Measurements from ENCODE around the gene KLF8. TPM values are rescaled to one million over a fixed set of nuclear protein-coding genes. Genes with fewer than 3 reads are reported as not detected.

The KLF8 gene
- total RNA-seq, 1 donor from 2014 or later: 7.2 TPM

DNA sequence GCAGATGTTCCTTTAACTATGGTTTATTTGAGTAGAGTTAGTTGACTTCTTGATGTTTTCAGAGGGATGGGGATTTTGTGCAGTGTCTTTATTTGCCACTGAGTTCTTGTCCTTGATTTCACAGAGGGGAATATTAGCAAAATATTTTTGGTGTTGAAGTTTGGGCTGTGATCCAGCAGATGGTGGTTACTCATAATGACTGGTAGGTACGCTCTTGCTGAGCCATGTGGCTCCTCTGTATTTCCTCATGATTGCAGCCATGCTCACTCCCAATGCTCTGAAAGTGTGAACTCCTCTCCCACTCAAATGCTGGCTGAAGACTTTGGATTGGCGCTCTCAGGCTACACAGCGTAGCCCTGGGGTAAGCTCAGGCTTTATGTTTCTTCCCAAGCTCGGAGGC, 77.7 kb downstream of the KLF8 start:
- DNase-seq (ENCODE audit: low spot score): no peak

DNA sequence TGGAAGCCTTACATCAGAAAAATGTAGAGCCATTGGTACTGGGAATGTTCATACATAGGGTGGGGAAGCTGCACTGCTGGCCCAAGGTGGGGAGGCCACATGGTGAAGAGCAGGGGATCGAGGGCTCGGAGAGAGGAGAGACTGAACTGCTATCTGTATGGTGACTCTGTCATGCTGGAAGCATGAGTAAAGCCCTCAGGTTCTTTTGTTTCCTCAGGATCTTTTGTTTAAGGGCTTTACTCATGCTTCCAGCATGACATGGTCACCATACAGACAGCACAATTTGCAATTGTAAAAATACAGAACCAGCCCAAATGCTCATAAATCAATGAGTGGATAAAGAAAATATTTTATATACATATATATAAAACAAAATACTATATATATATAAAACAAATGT, 78.4 kb downstream of the KLF8 start:
- DNase-seq (ENCODE audit: low spot score): no peak

DNA sequence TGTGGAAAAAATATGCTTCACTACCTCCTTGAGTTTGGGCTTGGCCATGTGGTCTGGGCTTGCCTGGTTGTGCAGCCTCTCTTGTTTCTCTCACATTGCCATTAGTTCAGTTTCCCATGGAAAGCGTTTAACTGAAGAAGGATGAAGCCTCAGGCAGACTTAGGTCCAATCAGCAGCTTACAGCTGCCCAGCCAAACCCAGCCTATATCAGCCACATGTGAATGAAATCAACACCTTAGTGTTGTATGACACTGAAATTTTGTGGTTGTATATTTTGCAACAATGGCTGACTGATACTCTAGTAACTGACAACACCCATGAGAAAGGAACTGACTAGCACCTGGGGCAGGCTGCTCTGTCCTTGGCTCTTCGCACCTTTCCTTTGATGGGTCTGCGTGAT, 81.2 kb downstream of the KLF8 start:
- DNase-seq (ENCODE audit: low spot score): no peak

DNA sequence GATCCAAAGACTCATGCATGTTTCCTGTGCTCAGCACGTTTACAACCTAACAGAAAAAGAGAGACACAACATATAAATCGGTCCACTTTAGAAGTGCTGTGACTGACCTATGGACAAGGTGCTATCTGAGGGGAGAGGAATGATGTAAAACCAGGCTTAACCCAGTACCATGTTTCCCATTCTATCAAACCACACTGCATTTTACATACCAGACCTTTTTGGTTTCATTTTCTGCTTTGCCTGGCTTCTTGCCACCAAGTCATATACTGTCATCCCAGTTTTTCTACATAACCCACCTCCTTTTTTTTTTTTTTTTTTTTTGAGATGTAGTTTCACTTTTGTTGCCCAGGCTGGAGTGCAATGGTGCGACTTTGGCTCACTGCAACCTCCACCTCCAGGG, 82.2 kb downstream of the KLF8 start:
- DNase-seq (ENCODE audit: low spot score): no peak

DNA sequence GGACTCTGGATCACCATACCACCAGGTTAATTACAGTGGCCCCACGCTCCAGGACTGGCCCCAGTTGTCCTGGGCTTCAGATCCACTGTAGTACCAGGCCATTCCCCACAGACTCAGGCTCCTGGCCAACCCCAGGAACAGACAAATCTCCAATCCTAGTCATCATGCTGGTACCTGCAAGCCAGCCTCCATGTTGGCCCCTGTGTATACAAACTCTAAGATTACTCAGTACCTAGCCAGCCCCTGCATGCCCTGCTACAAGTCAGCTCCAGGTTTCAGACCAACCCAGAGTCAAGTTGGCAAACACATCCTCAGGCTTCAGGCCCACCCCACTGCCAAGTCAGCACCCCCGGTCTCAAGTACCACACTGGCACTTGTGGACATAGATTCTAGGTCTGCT, 85.9 kb downstream of the KLF8 start:
- DNase-seq (ENCODE audit: low spot score): no peak

DNA sequence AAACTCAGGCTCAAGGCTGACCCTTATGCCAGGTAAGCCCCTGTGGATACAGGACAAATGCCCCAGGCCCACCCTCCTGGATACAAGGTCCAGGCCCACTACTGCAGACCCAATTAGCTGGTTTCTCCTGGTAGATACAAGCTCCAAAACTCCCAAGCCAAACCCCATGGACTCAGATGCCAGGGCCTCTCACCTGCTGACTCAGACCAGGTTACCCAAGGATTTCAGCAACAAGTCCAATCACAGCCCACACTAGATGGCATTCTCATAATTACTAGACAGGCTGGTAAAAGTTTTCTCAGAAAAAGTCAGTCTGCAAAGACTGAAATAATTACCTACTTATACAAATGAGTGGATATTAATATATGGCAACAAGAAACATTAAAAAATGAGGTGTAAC, 87.0 kb downstream of the KLF8 start:
- no peak for DNase-seq (ENCODE audit: low spot score)
